ENCODE data around the gene GABRA5.
"Not testable (repeated sequence)": the region's sequence is repeated elsewhere in the genome, so short reads cannot be mapped to it uniquely, and the experiment has no call there.

GABRA5 gene

GRCh38 chr15:26875476-26875850 is 8.6 kb downstream of the GABRA5 start:
- in situ Hi-C loops (cut with HindIII; ENCODE audit: low sequenced_read_pairs): no loop called here

GRCh38 chr15:26877831-26878230 is 11.0 kb downstream of the GABRA5 start:
- in situ Hi-C loops (cut with HindIII; ENCODE audit: low sequenced_read_pairs): no loop called here

- in situ Hi-C loops (cut with HindIII; ENCODE audit: low sequenced_read_pairs): no loop called here
These were observed 12.8 kb downstream of the GABRA5 start for GRCh38 chr15:26879706-26880105.

- in situ Hi-C loops (cut with HindIII; ENCODE audit: low sequenced_read_pairs): no loop called here
These were observed 15.2 kb downstream of the GABRA5 start for GRCh38 chr15:26882112-26882511.

- in situ Hi-C loops (cut with HindIII; ENCODE audit: low sequenced_read_pairs): no loop called here
These were observed 15.9 kb downstream of the GABRA5 start for GRCh38 chr15:26882616-26883365.

- in situ Hi-C loops (cut with HindIII; ENCODE audit: low sequenced_read_pairs): no loop called here
These were observed 16.6 kb downstream of the GABRA5 start for GRCh38 chr15:26883466-26883865.

- in situ Hi-C loops (cut with HindIII; ENCODE audit: low sequenced_read_pairs): no loop called here
These were observed 19.7 kb downstream of the GABRA5 start for GRCh38 chr15:26886566-26886965.

GRCh38 chr15:26887926-26888666 is 21.2 kb downstream of the GABRA5 start:
- in situ Hi-C loops (cut with HindIII; ENCODE audit: low sequenced_read_pairs): no loop called here

- in situ Hi-C loops (cut with HindIII; ENCODE audit: low sequenced_read_pairs): no loop called here
These were observed 21.9 kb downstream of the GABRA5 start for GRCh38 chr15:26888761-26889160.

- in situ Hi-C loops (cut with HindIII; ENCODE audit: low sequenced_read_pairs): no loop called here
These were observed 22.5 kb downstream of the GABRA5 start for GRCh38 chr15:26889298-26889898.

GRCh38 chr15:26890451-26890850 is 23.6 kb downstream of the GABRA5 start:
- in situ Hi-C loops (cut with HindIII; ENCODE audit: low sequenced_read_pairs): no loop called here

- in situ Hi-C loops (cut with HindIII; ENCODE audit: low sequenced_read_pairs): no loop called here
These were observed 24.1 kb downstream of the GABRA5 start for GRCh38 chr15:26890988-26891387.

GRCh38 chr15:26891448-26892181 is 24.8 kb downstream of the GABRA5 start:
- in situ Hi-C loops (cut with HindIII; ENCODE audit: low sequenced_read_pairs): no loop called here

GRCh38 chr15:26892182-26892518 is 25.3 kb downstream of the GABRA5 start:
- in situ Hi-C loops (cut with HindIII; ENCODE audit: low sequenced_read_pairs): no loop called here

GRCh38 chr15:26892678-26893077 is 25.8 kb downstream of the GABRA5 start:
- in situ Hi-C loops (cut with HindIII; ENCODE audit: low sequenced_read_pairs): no loop called here

- in situ Hi-C loops (cut with HindIII; ENCODE audit: low sequenced_read_pairs): no loop called here
These were observed 26.6 kb downstream of the GABRA5 start for GRCh38 chr15:26893351-26894065.

GRCh38 chr15:26894181-26894580 is 27.3 kb downstream of the GABRA5 start:
- in situ Hi-C loops (cut with HindIII; ENCODE audit: low sequenced_read_pairs): no loop called here

- in situ Hi-C loops (cut with HindIII; ENCODE audit: low sequenced_read_pairs): not testable (repeated sequence)
These were observed 28.5 kb downstream of the GABRA5 start for GRCh38 chr15:26895346-26895745.

- in situ Hi-C loops (cut with HindIII; ENCODE audit: low sequenced_read_pairs): no loop called here
These were observed 32.8 kb downstream of the GABRA5 start for GRCh38 chr15:26899658-26900057.

- in situ Hi-C loops (cut with HindIII; ENCODE audit: low sequenced_read_pairs): no loop called here
These were observed 34.2 kb downstream of the GABRA5 start for GRCh38 chr15:26901041-26901440.

GRCh38 chr15:26910715-26911114 is 43.9 kb downstream of the GABRA5 start:
- in situ Hi-C loops (cut with HindIII; ENCODE audit: low sequenced_read_pairs): no loop called here

Measured in DLD1 (cell line).